GF-D8 (cell line): Measurements from ENCODE around the gene OGFOD3.
"Not testable (repeated sequence)": the region's sequence is repeated elsewhere in the genome, so short reads cannot be mapped to it uniquely, and the experiment has no call there.

Source experiments
- DNase-seq: peaks from one replicate; lab custom pipeline; 2025; lab: John Stamatoyannopoulos, UW

The OGFOD3 gene

GRCh38 chr17:82386881-82387704 lies 31.3 kb downstream of the OGFOD3 start:
- DNase-seq = no peak

DNA sequence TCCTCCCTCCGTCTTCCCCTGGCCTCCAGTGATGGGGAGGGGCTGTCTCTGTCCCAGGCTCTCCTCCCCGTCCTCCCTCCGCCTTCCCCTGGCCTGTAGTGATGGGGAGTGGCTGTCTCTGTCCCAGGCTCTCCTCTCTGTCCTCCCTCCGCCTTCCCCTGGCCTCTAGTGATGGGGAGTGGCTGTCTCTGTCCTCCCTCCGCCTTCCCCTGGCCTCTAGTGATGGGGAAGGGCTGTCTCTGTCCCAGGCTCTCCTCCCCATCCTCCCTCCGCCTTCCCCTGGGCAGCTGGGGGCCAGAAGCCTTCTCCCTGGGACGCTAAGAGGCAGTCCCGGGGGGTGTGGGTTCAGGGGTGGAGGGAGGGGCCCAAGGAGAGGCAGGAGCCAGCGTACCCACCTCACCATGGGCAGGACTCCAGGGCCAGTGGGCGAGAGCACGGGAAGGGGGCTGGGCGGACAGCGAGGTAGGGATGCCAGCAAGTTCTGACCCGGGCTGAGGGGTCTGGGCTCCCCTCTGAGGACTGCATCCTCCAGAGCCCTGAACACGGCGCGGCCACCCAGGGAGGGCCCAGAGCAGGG lies 32.0 kb downstream of the OGFOD3 start:
- no peak for DNase-seq

DNA sequence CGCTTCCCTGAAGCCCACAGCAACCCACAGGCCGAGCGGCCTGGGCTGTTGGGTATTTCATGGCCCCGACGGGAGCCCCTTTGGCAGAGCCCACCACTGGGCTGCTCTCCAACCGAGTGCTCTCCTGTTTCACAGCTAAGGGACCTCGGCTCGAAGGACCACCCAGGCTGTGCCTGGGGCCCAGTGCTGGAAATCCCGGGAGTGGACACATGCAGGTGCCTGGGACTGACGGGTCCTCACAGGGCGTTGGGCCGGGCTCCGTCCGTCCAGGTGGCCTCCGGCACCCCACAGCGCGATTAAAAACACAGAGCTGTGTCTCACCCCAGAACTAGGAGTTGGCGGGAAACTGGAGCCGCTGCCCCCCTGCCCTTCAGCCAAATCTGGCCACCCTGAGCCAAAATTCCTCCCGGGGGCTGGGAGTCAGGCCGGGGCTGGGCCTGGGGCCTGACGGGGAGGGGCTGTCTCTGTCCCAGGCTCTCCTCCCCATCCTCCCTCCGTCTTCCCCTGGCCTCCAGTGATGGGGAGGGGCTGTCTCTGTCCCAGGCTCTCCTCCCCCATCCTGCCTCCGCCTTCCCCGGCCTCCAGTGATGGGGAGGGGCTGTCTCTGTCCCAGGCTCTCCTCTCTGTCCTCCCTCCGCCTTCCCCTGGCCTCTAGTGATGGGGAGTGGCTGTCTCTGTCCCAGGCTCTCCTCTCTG lies 32.7 kb downstream of the OGFOD3 start:
- no peak for DNase-seq

GRCh38 chr17:82384730-82385481 lies 33.5 kb downstream of the OGFOD3 start:
- no peak for DNase-seq

DNA sequence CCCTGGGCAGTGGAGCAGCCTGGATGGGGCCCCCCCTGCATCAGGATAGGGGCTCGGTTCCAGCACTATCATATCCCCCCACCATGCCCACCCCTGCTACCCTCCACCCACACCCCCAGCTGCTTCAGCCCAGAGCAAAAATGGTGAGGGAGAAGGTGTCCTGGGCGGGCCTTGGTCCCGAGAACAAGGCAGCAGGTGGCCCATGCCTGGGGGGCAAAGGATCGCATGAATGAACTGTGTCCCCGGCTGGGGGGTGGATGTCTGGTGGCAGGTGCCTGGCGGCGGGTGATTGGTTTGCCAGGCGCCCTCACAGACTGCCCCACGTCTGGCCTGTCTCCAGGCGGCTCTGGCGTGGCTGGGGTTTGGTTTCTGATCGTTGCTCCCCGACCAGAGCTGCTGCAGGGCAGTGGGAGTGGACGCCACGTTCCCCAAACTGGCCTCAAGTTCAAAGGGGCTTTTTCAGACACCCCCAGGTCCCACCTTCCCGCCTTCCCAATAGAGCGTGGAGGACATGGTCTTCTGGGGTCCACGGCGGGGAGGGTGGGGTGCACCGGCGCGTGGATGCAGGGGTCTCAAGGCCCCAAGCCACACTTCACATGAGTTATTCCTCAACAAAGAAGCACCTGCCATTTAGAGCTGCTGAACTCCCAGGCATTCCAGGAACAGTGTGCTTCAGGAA lies 34.2 kb downstream of the OGFOD3 start:
- no peak for DNase-seq

GRCh38 chr17:82383411-82383810 lies 35.0 kb downstream of the OGFOD3 start:
- DNase-seq = no peak

GRCh38 chr17:82382933-82383255 lies 35.5 kb downstream of the OGFOD3 start:
- DNase-seq = no peak

DNA sequence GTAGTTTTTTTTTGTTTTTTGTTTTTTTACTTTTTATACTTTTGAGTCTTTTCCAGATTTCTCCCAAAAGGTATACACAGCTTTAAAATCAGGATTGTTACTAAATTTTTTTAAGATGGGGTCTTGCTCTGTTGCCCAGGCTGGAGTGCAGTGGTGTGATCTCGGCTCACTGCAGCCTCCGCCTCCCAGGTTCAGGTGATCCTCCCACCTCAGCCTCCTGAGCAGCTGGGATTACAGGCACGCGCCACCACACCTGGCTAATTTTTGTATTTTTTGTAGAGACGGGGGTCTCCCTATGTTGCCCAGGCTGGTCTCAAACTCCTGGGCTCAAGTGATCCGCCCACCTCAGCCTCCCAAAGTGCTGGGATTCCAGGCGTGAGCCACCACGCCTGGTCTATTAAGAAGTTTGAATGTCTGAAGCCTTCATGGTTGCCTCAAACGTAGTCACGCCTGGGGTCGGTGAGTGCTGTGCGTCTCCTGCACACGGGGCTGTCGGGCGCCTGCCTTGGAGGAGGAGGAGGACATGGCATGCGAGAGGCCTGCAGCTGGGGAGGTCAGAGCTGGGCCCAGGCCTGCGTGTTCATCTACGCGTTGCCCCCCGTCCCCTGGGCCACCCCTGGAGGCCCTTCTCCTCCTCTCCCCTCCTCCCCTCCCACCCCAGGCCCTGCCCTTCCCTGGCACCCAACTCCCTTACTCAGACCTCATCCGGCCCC lies 36.0 kb downstream of the OGFOD3 start:
- not testable (repeated sequence) for DNase-seq

- DNase-seq = not testable (repeated sequence)
These were observed 36.7 kb downstream of the OGFOD3 start for GRCh38 chr17:82381703-82382009.

DNA sequence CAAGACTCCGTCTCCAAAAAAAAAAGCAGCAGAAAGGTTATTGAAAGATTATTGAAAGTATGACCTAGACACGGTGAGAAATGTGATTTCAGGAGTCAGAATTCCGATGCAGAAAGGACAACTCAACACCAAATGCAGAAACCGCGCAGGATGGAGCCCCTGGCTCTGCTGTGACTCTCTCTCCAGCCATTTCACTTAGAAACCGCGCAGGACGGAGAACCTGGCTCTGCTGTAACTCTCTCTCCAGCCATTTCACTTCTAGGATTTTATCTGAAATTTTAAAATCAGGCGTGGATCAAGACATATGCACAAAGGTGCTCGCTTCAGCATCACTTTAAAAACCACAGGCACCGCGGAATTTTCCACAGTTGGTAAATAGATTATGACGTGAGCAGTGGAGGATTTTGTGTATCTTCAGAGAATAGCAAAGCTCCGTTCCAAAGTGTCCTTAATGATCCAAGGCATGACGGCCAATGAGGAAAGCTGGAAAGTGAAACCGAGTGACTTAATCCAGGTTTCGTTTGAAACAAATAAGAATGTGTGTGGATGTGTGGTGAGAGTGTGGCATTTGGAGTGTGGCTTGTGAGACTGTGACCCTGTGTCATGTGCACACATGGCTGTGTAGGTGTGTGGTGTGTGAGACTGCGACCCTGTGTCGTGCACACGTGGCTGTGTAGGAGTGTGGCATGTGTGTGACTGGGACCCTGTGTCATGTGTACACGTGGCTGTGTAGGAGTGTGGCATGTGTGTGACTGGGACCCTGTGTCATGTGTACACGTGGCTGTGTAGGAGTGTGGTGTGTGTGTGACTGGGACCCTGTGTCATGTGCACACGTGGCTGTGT lies 37.3 kb downstream of the OGFOD3 start:
- DNase-seq = no peak

- DNase-seq = no peak
These were observed 39.7 kb downstream of the OGFOD3 start for GRCh38 chr17:82378741-82379021.

GRCh38 chr17:82377924-82378740 lies 40.3 kb downstream of the OGFOD3 start:
- no peak for DNase-seq

DNA sequence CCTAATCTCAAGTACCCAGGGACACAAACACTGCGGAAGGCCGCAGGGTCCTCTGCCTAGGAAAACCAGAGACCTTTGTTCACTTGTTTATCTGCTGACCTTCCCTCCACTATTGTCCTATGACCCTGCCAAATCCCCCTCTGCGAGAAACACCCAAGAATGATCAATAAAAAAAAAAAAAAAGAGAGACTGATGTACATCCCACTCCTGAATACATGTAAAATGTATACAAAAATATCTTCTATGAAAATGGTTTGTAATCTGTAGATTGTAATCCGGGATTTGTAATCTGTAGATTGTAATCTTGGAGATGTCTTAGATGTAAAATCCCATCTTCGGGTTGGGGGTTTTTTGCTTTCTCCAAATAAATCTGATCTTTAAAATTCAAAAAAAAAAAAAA lies 41.1 kb downstream of the OGFOD3 start:
- DNase-seq = not testable (repeated sequence)

GRCh38 chr17:82376042-82376730 lies 42.2 kb downstream of the OGFOD3 start:
- DNase-seq = no peak

DNA sequence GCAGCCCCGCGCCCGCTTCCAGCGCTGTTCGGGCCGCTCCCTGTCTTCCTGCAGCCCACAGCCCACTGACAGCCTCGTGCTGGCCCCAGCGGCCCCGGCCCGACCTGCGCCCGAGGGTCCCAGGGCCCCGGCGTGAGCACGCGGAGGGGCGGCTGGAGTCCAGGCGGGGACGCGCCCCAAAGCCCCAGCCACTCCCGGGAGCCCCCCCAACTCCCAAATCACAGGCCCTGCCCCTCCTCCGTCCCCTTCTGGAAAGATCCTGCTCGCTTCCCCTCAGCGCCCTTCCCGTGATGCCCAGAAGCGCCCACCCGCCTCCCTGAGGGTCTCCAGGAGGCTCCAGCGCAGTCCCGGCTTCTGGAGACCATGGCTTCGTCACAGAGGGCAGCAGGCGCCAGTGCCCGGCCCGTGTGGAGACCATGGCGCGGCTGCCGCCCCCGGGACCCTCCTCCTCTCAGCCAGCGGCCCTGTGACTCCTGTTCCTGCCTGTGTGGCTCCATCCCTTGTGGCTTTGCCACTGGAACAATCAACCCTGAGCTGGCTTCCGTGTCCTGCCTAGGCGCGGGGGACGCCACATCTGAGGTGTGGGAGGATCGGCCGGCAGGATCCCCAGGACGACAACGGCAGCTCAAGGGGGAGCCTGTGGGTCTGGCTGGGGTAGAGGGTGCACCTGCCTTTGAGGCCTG lies 42.9 kb downstream of the OGFOD3 start:
- no peak for DNase-seq

DNA sequence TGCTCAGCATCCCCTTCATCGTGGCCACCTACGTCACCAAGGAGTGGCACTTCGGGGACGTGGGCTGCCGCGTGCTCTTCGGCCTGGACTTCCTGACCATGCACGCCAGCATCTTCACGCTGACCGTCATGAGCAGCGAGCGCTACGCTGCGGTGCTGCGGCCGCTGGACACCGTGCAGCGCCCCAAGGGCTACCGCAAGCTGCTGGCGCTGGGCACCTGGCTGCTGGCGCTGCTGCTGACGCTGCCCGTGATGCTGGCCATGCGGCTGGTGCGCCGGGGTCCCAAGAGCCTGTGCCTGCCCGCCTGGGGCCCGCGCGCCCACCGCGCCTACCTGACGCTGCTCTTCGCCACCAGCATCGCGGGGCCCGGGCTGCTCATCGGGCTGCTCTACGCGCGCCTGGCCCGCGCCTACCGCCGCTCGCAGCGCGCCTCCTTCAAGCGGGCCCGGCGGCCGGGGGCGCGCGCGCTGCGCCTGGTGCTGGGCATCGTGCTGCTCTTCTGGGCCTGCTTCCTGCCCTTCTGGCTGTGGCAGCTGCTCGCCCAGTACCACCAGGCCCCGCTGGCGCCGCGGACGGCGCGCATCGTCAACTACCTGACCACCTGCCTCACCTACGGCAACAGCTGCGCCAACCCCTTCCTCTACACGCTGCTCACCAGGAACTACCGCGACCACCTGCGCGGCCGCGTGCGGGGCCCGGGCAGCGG lies 43.6 kb downstream of the OGFOD3 start:
- DNase-seq = no peak

GRCh38 chr17:82373731-82374625 lies 44.4 kb downstream of the OGFOD3 start:
- DNase-seq = no peak
